Fibroblast of pulmonary artery (primary cell): ENCODE results near the gene YBX2.
"Not testable (repeated sequence)": the region's sequence is repeated elsewhere in the genome, so short reads cannot be mapped to it uniquely, and the experiment has no call there.

Experiments used
- DNase-seq: peaks from one replicate; pipeline ENCODE4 v3.0.0-alpha.2; 2010; ENCODE audit warnings: low read depth
- H3K4me3 ChIP-seq: replicated peaks from 2 replicates; pipeline ENCODE4 v1.5.1; 2011; ENCODE audit warnings: low read depth, mild to moderate bottlenecking, control low read depth, low read length, moderate library complexity
- TF ChIP-seq, protein P1 (sequence below): IDR thresholded peaks from 2 replicates; pipeline ENCODE4 v1.5.1; 2011; ENCODE audit warnings: mild to moderate bottlenecking, control low read depth, low read length, inconsistent platforms; ENCODE audit errors: missing control alignments

YBX2 gene

DNA sequence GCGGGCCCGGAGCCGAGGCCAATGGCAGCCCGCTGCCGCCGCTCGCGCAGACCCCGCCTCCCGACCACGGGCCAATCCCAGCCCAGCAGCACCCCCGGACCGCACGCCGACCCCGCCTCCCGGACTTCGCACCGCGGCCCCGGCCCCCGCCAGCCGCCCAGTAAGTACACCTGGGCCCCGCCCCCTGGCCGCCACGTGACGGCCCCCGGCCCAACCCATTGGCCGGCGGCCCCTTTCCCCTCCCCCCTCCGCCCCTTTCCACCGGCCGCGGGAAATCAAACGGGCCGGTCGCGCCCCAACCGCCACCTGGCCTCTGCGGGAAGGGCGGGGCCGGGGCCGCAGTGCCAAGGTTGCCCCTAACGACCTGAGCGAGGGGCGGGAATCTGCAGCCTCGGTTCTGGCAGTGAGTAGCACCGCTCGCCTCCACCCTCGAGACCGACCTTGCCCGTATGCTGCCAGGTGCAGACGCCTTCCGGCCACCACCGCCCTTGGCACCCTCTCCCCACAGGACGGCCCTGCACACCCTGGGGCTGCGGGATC is at the start of gene YBX2:
TSS of gene YBX2 (minus strand) at position 26 of the 540 bp plus-strand sequence. CDS start 139 bp downstream, outside the sequence.
- H3K4me3 ChIP-seq: no peak within 1 kb of the TSS
- DNase-seq: no peak
- TF ChIP-seq, protein P1, sequence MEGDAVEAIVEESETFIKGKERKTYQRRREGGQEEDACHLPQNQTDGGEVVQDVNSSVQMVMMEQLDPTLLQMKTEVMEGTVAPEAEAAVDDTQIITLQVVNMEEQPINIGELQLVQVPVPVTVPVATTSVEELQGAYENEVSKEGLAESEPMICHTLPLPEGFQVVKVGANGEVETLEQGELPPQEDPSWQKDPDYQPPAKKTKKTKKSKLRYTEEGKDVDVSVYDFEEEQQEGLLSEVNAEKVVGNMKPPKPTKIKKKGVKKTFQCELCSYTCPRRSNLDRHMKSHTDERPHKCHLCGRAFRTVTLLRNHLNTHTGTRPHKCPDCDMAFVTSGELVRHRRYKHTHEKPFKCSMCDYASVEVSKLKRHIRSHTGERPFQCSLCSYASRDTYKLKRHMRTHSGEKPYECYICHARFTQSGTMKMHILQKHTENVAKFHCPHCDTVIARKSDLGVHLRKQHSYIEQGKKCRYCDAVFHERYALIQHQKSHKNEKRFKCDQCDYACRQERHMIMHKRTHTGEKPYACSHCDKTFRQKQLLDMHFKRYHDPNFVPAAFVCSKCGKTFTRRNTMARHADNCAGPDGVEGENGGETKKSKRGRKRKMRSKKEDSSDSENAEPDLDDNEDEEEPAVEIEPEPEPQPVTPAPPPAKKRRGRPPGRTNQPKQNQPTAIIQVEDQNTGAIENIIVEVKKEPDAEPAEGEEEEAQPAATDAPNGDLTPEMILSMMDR: no peak

DNA sequence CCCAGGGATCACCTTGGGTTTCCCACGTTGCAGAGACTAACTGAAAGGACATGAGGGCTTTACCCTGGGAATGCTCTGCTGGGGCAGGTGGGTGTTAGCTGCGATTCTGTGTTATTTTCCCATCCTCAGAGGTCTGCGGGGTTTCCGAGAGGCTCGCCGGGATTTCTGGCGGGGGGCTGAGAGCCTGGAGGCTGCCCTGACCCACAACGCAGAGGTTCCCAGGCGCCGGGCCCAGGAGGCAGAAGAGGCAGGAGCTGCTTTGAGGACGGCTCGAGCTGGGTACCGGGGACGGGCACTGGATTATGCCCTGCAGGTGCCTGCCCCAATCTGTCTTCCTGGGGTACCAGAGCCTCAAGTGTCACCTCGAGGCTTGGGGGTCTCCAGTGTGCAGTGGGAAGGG is 48.8 kb upstream of the YBX2 start:
- DNase-seq: no peak
- H3K4me3 ChIP-seq: no peak overlapping the region
- TF ChIP-seq, protein P1: no peak

DNA sequence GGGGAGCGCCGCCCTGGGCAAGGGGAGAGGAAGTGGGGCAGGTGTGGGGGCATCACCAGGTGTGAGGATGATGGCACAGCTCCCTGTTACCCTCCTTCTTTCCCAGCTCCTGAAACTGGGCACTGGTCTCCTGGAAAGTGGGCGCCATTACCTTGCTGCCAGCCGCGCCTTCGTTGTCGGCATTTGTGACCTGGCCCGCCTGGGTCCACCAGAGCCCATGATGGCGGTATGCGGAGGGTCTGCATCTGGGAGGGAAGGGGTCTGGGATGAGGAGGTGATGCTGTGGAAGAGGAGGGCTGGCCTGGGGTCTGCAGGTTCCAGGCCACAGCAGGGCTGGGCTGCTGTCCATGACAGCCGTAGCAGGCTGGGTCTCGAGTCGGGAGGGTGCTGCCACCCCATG is 47.4 kb upstream of the YBX2 start:
- no peak overlapping the region for H3K4me3 ChIP-seq
- DNase-seq: no peak
- TF ChIP-seq, protein P1: no peak

DNA sequence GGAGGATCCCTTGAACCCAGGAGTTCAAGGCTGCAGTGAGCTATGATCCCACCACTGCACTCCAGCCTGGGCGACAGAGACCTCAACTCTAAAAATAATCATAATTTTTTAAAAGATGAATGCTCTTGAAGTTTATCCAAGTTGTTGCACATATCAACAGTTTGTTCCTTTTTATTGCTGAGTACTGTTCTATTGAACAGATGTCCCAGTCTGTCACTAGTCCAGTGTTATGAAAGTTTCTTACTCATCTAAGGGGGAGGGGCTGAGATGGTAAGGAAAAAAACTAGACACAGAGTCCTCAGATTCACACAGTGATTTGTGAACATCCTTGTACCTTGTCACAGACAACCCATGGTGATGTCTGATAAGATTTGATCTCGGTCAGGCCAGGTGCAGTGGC is 45.7 kb upstream of the YBX2 start:
- no peak overlapping the region for H3K4me3 ChIP-seq
- TF ChIP-seq, protein P1: no peak
- no peak for DNase-seq

DNA sequence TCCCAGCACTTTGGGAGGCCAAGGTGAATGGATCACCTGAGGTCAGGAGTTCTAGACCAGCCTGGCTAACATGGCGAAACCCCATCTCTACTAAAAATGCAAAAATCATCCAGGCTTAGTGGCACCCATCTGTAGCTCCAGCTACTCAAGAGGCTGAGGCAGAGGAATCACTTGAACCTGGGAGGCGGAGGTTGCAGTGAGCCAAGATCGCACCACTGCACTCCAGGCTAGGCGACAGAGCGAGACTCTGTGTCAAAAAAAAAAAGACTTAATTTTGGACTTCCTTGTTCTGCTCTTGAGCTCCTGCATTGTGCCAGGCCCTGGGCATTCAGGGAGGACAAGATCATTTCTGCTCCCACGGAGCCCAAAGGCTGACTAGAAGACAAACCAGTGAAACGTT is 43.2 kb upstream of the YBX2 start:
- not testable (repeated sequence) for H3K4me3 ChIP-seq, DNase-seq

DNA sequence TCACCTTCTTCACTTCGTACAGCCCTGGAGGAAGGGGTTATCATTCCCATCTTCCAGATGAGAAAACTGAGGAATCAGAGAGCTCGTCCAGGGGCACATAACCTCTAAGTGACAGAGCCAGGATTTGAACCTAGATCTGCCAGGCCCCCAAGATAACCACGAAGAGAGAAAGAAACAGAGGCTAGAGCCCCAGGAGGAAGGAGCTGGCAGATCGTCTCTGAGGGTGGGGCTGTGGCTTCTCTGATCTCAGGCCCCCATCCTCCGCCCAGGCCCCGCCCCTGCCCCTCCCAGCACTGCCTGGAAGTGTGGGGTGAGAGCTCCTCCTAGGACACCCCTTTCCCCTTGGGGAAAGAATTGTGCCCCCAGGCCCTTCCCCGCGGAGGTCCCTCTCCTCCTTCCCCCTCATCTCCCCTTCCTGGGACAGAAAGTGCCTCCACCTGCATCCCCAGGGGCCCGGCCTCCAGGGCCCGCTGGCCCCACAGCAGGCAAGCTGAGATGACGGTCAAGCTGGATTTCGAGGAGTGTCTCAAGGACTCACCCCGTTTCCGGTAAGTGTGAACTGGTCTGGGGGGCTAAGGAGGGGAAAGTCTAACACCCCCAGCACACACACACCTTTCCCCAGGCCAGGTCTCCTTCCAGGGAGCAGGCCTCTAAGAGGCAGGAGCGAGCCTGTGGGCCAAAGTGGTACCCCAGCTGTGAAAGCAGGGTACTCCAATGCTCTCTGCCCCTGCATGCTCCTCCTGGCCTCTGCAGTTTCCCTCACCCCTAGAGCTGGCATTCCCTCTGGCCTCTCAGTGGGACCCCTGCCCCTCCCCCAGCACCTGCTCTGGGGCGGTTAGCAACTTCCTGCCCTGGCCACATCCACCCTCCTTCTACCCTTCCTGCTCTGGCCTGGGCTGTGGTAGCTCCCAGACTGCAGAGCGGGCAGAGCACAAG is 42.1 kb upstream of the YBX2 start, which contains the start of gene ACAP1:
TSS of gene ACAP1 (plus strand) at position 290 of the 936 bp plus-strand sequence. CDS start at position 496, 206 bp downstream.
- DNase-seq: no peak
- TF ChIP-seq, protein P1: no peak
- H3K4me3 ChIP-seq: no peak within 1 kb of the TSS

DNA sequence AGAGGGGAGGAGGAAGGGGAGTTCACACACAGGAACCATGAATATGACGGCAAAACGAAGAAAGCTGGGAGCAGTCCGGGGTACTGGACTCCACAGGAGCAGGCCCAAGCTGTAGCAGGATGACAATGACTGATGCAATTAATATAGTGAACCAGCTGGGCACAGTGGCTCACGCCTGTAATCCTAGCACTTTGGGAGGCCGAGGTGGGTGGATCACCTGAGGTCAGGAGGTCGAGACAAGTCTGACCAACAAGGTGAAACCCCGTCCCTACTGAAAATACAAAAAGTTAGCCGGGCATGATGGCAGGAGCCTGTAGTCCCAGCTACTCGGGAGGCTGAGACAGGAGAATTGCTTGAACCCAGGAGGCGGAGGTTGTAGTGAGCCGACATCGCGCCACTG is 41.3 kb upstream of the YBX2 start:
- not testable (repeated sequence) for DNase-seq

More for the DNA sequence above, 41.3 kb upstream of the YBX2 start:
- not testable (repeated sequence) for H3K4me3 ChIP-seq
